T-cell (primary cell): ENCODE results near the gene CCDC85B. TPM values are rescaled to one million over a fixed set of nuclear protein-coding genes. Genes with fewer than 3 reads are reported as not detected.
A peak's percentile ranks its signal among the peaks of the same experiment; 100 is the strongest.

Experiments used
- ATAC-seq, 4 experiments: fragments of 200-7000 bp in 3 of 4; fragments of 150-1000 bp in 1 of 4; cut with Tn5 transposase; replicated peaks in 1 of 4; 1 replicate in 3 of 4; 2 replicates in 1 of 4; pipeline ENCODE4 v1.10.0; 2021; ENCODE audit warnings: moderate library complexity in 3 of 4, mild to moderate bottlenecking in 2 of 4, moderate number of reproducible peaks in 1 of 4
- CTCF ChIA-PET, 2 donors: fragments of 300-600 bp; sonication (Branson Sonifier 250); formaldehyde crosslinking; loops; one replicate each; lab custom pipeline; 2022; ENCODE audit warnings: antibody characterized with exemption in 2 of 2; lab: Charles Lee
- POLR2A ChIA-PET, 2 donors: fragments of 300-600 bp; sonication (Branson Sonifier 250); formaldehyde crosslinking; loops; one replicate each; lab custom pipeline; 2022; ENCODE audit warnings: antibody characterized with exemption in 2 of 2; lab: Charles Lee
- DNase-seq, 35 experiments: peaks; one replicate each; pipeline versions ENCODE4 v3.0.0 to v3.0.0-alpha.2; 2013 to 2023
- H3K27ac ChIP-seq: one replicate; pipeline ENCODE4 v1.5.1; 2013; ENCODE audit warnings: low read length
- H3K27me3 ChIP-seq, 2 experiments: replicated peaks in 1 of 2; 1 replicate in 1 of 2; 2 replicates in 1 of 2; pipeline versions ENCODE4 v1.6.1 to v1.7.0; 2013; ENCODE audit warnings: low read length in 1 of 2, mixed read lengths in 1 of 2; ENCODE audit not compliant: control insufficient read depth in 2 of 2, insufficient read depth in 2 of 2; ENCODE audit errors: extremely low read depth in 1 of 2
- H3K36me3 ChIP-seq, 2 donors: 1 replicate in 1 of 2; 2 replicates in 1 of 2; pipeline versions ENCODE4 v1.6.1 to v1.7.0; 2013; ENCODE audit warnings: low read length in 1 of 2; ENCODE audit not compliant: control insufficient read depth in 2 of 2, insufficient read depth in 1 of 2; ENCODE audit errors: extremely low read depth in 1 of 2
- H3K4me1 ChIP-seq, 2 experiments: 1 replicate in 1 of 2; 2 replicates in 1 of 2; pipeline versions ENCODE4 v1.6.1 to v1.7.0; 2013; ENCODE audit warnings: low read length in 2 of 2, mixed read lengths in 1 of 2; ENCODE audit not compliant: insufficient read depth in 2 of 2, control insufficient read depth in 1 of 2; ENCODE audit errors: extremely low read depth in 1 of 2
- H3K4me3 ChIP-seq, 2 donors: 1 replicate in 1 of 2; 2 replicates in 1 of 2; pipeline versions ENCODE4 v1.5.1 to v1.7.0; 2013; ENCODE audit warnings: mild to moderate bottlenecking in 2 of 2, low read length in 1 of 2, moderate library complexity in 1 of 2; ENCODE audit not compliant: control insufficient read depth in 1 of 2; ENCODE audit errors: extremely low read depth in 1 of 2
- H3K9me3 ChIP-seq: 2 replicates; pipeline ENCODE4 v1.7.0; 2013
- H3K27ac Mint-ChIP-seq, 2 donors: one replicate each; pipeline ENCODE4 v1.8.0; 2020 to 2021; ENCODE audit warnings: mild to moderate bottlenecking in 2 of 2, mixed read lengths in 2 of 2
- H3K27me3 Mint-ChIP-seq, 2 donors: one replicate each; pipeline ENCODE4 v1.8.0; 2021 to 2022; ENCODE audit warnings: mixed read lengths in 2 of 2
- H3K36me3 Mint-ChIP-seq: one replicate; pipeline ENCODE4 v1.8.0; 2021; ENCODE audit warnings: mixed read lengths
- H3K4me1 Mint-ChIP-seq, 3 donors: one replicate each; pipeline ENCODE4 v1.8.0; 2020 to 2022; ENCODE audit warnings: mixed read lengths in 3 of 3, mild to moderate bottlenecking in 1 of 3
- H3K4me3 Mint-ChIP-seq, 3 donors: one replicate each; pipeline ENCODE4 v1.8.0; 2020 to 2022; ENCODE audit warnings: mild to moderate bottlenecking in 3 of 3, mixed read lengths in 3 of 3, moderate library complexity in 3 of 3
- H3K9me3 Mint-ChIP-seq, 3 donors: one replicate each; pipeline ENCODE4 v1.8.0; 2020 to 2022; ENCODE audit warnings: mixed read lengths in 3 of 3
- WGBS: methylation state at CpG from one replicate; pipeline ENCODE4 v1.1.5; 2013; ENCODE audit warnings: missing lambda C conversion rate; ENCODE audit not compliant: insufficient coverage; 5-methylcytosine and 5-hydroxymethylcytosine counted together
- total RNA-seq, 35 experiments: library from RNA in 6 of 35; stranded (reverse) in 6 of 35; fragments of 120-200 nt in 1 of 35; gene quantifications; one replicate each; pipeline versions ENCODE4 v1.2.1 to v1.2.4 and lab custom pipeline; 2013 to 2026

The CCDC85B gene
- total RNA-seq, 5 donors from 2014 or later (not counting 1 experiment from before 2014, with no cell fraction given), result 20.3 to 39.0 (median 37.4) TPM

GRCh38 chr11:65917434-65918210 is 27.1 kb downstream of the CCDC85B start:
- CTCF ChIA-PET, result interaction anchor here in 1 of 2 donors (1.3 kb wide), 1 partner anchor 27 kb away, joined by 6 read pairs; the partner anchor contains the start of gene CCDC85B
- peaks cover 13% of the 10 kb centered on the region for H3K36me3 Mint-ChIP-seq
- H3K27ac Mint-ChIP-seq, result peak overlapping the region; percentile 84 to 86
- H3K9me3 Mint-ChIP-seq, result no peaks in the 10 kb centered on the region
- DNase-seq, result no peak
- ATAC-seq, result no peak
- peak overlapping the region; percentile 92 to 99 for H3K4me3 ChIP-seq
- no peaks in the 10 kb centered on the region for H3K27me3 Mint-ChIP-seq
- POLR2A ChIA-PET, result interaction anchor here in 1 of 2 donors (1.0 kb wide), 1 partner anchor 23 kb away, joined by 3 read pairs; no protein-coding TSS in a partner anchor
- H3K36me3 ChIP-seq, result peaks cover 7 to 25% of the 10 kb centered on the region in 2 donors
- H3K27me3 ChIP-seq, result no peaks in the 10 kb centered on the region
- H3K4me3 Mint-ChIP-seq, result peak overlapping the region; percentile 85 to 90 (median 86)
- peaks cover 27 to 64% of the 10 kb centered on the region in 2 experiments for H3K4me1 ChIP-seq
- H3K27ac ChIP-seq, result peak overlapping the region; percentile 84
- peaks cover 41 to 52% (median 43%) of the 10 kb centered on the region in 3 donors for H3K4me1 Mint-ChIP-seq
- no peaks in the 10 kb centered on the region for H3K9me3 ChIP-seq
- WGBS, result 94% methylated on average over 33 of the region's 35 CpGs

- ChIA-PET POLR2A (interaction anchor here in 1 of 2 donors (0.6 to 1.0 kb wide), 2 partner anchors 24 to 197 kb away, joined by 3 read pairs; no protein-coding TSS in a partner anchor), CTCF (interaction anchor here in 1 of 2 donors (1.0 to 1.3 kb wide), 2 partner anchors 28 to 59 kb away, joined by 3 to 6 read pairs; partner anchors contain the start of gene CCDC85B)
- Histone ChIP-seq H3K4me3 (peak within 1 kb of the TSS; percentile 92 to 99), H3K4me1 (peaks cover 27 to 64% of the 10 kb centered on the region in 2 experiments), H3K27me3 (no peaks in the 10 kb centered on the region), H3K27ac (peak within 1 kb of the TSS; percentile 84), H3K36me3 (peaks cover 7 to 33% of the 10 kb centered on the region in 2 donors), H3K9me3 (no peaks in the 10 kb centered on the region)
- H3K9me3 Mint-ChIP-seq, result no peaks in the 10 kb centered on the region
- no peaks in the 10 kb centered on the region for H3K27me3 Mint-ChIP-seq
- DNase-seq (peak in 3 of 35 experiments; percentile 17 to 20 (median 19)), ATAC-seq (peak; percentile 13 to 74 (median 71))
- H3K36me3 Mint-ChIP-seq, result peaks cover 20% of the 10 kb centered on the region
- peaks cover 41 to 59% (median 50%) of the 10 kb centered on the region in 3 donors for H3K4me1 Mint-ChIP-seq
- H3K4me3 Mint-ChIP-seq, result peak within 1 kb of the TSS; percentile 90 to 92 (median 91)
- WGBS, result 4% methylated on average over 77 of the region's 77 CpGs
- peak within 1 kb of the TSS; percentile 86 to 88 for H3K27ac Mint-ChIP-seq
Measured at GRCh38 chr11:65918211-65919140, 28.0 kb downstream of the CCDC85B start, which contains the start of gene C11orf68. Gene C11orf68 (minus strand): TSS chr11:65919062. CDS start chr11:65919031, 31 bp downstream.

- H3K36me3 Mint-ChIP-seq, result peaks cover 21% of the 10 kb centered on the region
- peaks cover 27 to 64% of the 10 kb centered on the region in 2 experiments for H3K4me1 ChIP-seq
- peaks cover 41 to 59% (median 50%) of the 10 kb centered on the region in 3 donors for H3K4me1 Mint-ChIP-seq
- DNase-seq (peak; percentile 95 to 100 (median 98)), ATAC-seq (peak; percentile 87 to 89 (median 88))
- no peaks in the 10 kb centered on the region for H3K9me3 Mint-ChIP-seq
- peak within 1 kb of the TSS; percentile 90 to 92 (median 91) for H3K4me3 Mint-ChIP-seq
- peak within 1 kb of the TSS; percentile 84 for H3K27ac ChIP-seq
- under 1% methylated on average over 58 of the region's 59 CpGs for whole genome bisulfite sequencing
- H3K36me3 ChIP-seq, result peaks cover 7 to 34% of the 10 kb centered on the region in 2 donors
- ChIA-PET CTCF (interaction anchor here in 1 of 2 donors (0.6 to 1.3 kb wide), 3 partner anchors 29 to 60 kb away, joined by 3 to 6 read pairs (median 3); partner anchors contain the start of gene CCDC85B), POLR2A (interaction anchor here in 1 of 2 donors (0.6 kb wide), 1 partner anchor 15 kb away, joined by 4 read pairs; no protein-coding TSS in a partner anchor)
- no peaks in the 10 kb centered on the region for H3K27me3 Mint-ChIP-seq
- no peaks in the 10 kb centered on the region for H3K27me3 ChIP-seq
- H3K27ac Mint-ChIP-seq, result peak within 1 kb of the TSS; percentile 86 to 88
- H3K4me3 ChIP-seq, result peak within 1 kb of the TSS; percentile 92 to 99
- H3K9me3 ChIP-seq, result no peaks in the 10 kb centered on the region
Measured at GRCh38 chr11:65919141-65919572, 28.7 kb downstream of the CCDC85B start, which contains the start of gene DRAP1. Gene DRAP1 (plus strand): TSS chr11:65919426. CDS start chr11:65919502, 76 bp downstream.

- peak overlapping the region; percentile 90 to 92 (median 91) for H3K4me3 Mint-ChIP-seq
- under 1% methylated on average over 43 of the region's 60 CpGs for WGBS
- peak overlapping the region; percentile 62 for H3K27ac ChIP-seq
- H3K27me3 Mint-ChIP-seq, result no peaks in the 10 kb centered on the region
- peak; percentile 46 to 56 (median 50) for ATAC-seq
- CTCF ChIA-PET, result interaction anchor here in 1 of 2 donors (0.6 to 1.3 kb wide), 2 partner anchors 31 to 34 kb away, joined by 3 read pairs; no protein-coding TSS in a partner anchor
- POLR2A ChIA-PET, result interaction anchor here in 1 of 2 donors (0.6 kb wide), 1 partner anchor 15 kb away, joined by 4 read pairs; no protein-coding TSS in a partner anchor
- no peaks in the 10 kb centered on the region for H3K9me3 Mint-ChIP-seq
- no peaks in the 10 kb centered on the region for H3K9me3 ChIP-seq
- H3K27ac Mint-ChIP-seq, result peak overlapping the region; percentile 86 to 88
- H3K36me3 ChIP-seq, result peaks cover 7 to 38% of the 10 kb centered on the region in 2 donors
- H3K27me3 ChIP-seq, result no peaks in the 10 kb centered on the region
- peaks cover 21% of the 10 kb centered on the region for H3K36me3 Mint-ChIP-seq
- DNase-seq, result peak in 30 of 35 experiments; percentile 16 to 73 (median 46)
- peak overlapping the region; percentile 67 to 91 for H3K4me3 ChIP-seq
- peaks cover 37 to 55% (median 47%) of the 10 kb centered on the region in 3 donors for H3K4me1 Mint-ChIP-seq
- peaks cover 27 to 67% of the 10 kb centered on the region in 2 experiments for H3K4me1 ChIP-seq
Measured at GRCh38 chr11:65919573-65920371, 29.3 kb downstream of the CCDC85B start.

GRCh38 chr11:65920372-65920802 is 29.9 kb downstream of the CCDC85B start:
- Histone ChIP-seq H3K9me3 (no peaks in the 10 kb centered on the region), H3K27ac (peak overlapping the region; percentile 62), H3K4me3 (peak overlapping the region; percentile 65 to 91), H3K4me1 (peaks cover 27 to 62% of the 10 kb centered on the region in 2 experiments), H3K36me3 (peaks cover 7 to 41% of the 10 kb centered on the region in 2 donors), H3K27me3 (no peaks in the 10 kb centered on the region)
- H3K4me3 Mint-ChIP-seq, result peak overlapping the region; percentile 90 to 92 (median 91)
- POLR2A ChIA-PET, result no interaction called here
- ATAC-seq, result no peak
- CTCF ChIA-PET, result interaction anchor here (0.6 to 1.3 kb wide), 2 partner anchors 31 to 1142 kb away, joined by 3 read pairs; no protein-coding TSS in a partner anchor
- H3K27me3 Mint-ChIP-seq, result no peaks in the 10 kb centered on the region
- H3K4me1 Mint-ChIP-seq, result peaks cover 30 to 49% (median 41%) of the 10 kb centered on the region in 3 donors
- 74% methylated on average over 15 of the region's 15 CpGs for WGBS
- DNase-seq, result no peak
- H3K9me3 Mint-ChIP-seq, result no peaks in the 10 kb centered on the region
- peaks cover 21% of the 10 kb centered on the region for H3K36me3 Mint-ChIP-seq
- peak overlapping the region; percentile 86 to 88 for H3K27ac Mint-ChIP-seq
